ENCODE results near the gene OR2B2.

OR2B2 gene

GRCh38 chr6:27866357-27867050 lies 45.7 kb downstream of the OR2B2 start:
- peak; percentile 86 for DNase-seq

GRCh38 chr6:27865850-27866356 lies 46.3 kb downstream of the OR2B2 start:
- DNase-seq, result no peak

GRCh38 chr6:27864906-27865849 lies 47.0 kb downstream of the OR2B2 start:
- DNase-seq, result peak; percentile 95

- no peak for DNase-seq
Observed at GRCh38 chr6:27863962-27864905, 48.0 kb downstream of the OR2B2 start.

- no peak for DNase-seq
Observed at GRCh38 chr6:27862396-27863066, 49.7 kb downstream of the OR2B2 start.

GRCh38 chr6:27861861-27862260 lies 50.3 kb downstream of the OR2B2 start:
- DNase-seq, result no peak

- no peak for DNase-seq
Observed at GRCh38 chr6:27861276-27861840, 50.8 kb downstream of the OR2B2 start.
